OCI-LY3 (cell line): ENCODE results near the gene ENAM.

Source experiments
- EZH2phosphoT487 ChIP-seq: fragments of 200-600 bp; shearing (Covaris generic); IDR thresholded peaks from 2 replicates; pipeline ENCODE4 v1.6.1; 2018; ENCODE audit warnings: antibody characterized with exemption, mixed run types, low read depth
- TF ChIP-seq, protein P1 (sequence below): fragments of 200-600, 300-600 bp; sonication (generic); IDR thresholded peaks from 2 replicates; pipeline ENCODE4 v1.5.1; 2014; ENCODE audit warnings: antibody characterized with exemption, low read length, low read depth

DNA sequence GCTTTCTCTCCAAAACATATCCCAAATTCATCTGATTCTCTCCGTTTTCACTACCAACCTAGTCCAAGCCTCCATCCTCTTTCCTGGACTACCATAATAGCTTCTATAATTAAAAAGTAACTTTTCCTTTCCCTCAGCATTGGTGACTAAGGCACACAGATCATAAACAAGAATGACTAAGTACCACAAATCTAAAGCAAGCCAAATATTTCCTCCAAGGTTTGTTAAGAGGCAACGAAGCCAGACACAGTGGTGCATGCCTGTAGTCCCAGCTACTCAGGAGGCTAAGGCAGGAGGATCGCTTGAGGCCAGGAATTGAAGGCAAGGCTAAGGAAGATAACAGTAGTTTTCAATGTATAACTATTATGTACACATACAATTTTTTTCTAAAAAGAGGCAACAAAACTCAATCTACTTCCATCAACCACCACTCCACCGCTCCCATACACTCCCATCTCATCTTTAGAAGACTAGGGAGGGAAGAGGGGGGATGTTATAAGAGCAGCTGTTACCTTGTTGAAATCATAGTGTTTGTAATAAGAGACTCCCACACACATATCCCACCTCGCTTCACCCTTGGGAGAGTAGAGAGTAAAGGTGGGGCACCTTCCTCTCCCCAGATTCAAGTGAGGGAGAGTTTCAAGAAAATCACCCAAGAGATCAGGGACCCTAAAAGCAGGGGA lies 41.9 kb downstream of the ENAM start:
- TF ChIP-seq EZH2phosphoT487: no peak
- TF ChIP-seq, protein P1, sequence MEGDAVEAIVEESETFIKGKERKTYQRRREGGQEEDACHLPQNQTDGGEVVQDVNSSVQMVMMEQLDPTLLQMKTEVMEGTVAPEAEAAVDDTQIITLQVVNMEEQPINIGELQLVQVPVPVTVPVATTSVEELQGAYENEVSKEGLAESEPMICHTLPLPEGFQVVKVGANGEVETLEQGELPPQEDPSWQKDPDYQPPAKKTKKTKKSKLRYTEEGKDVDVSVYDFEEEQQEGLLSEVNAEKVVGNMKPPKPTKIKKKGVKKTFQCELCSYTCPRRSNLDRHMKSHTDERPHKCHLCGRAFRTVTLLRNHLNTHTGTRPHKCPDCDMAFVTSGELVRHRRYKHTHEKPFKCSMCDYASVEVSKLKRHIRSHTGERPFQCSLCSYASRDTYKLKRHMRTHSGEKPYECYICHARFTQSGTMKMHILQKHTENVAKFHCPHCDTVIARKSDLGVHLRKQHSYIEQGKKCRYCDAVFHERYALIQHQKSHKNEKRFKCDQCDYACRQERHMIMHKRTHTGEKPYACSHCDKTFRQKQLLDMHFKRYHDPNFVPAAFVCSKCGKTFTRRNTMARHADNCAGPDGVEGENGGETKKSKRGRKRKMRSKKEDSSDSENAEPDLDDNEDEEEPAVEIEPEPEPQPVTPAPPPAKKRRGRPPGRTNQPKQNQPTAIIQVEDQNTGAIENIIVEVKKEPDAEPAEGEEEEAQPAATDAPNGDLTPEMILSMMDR: no peak
